Hematopoietic multipotent progenitor cell (in vitro differentiated cells): ENCODE measurements around the gene PPM1H. TPM values are rescaled to one million over a fixed set of nuclear protein-coding genes. Genes with fewer than 3 reads are reported as not detected.
"Not testable (repeated sequence)": the region's sequence is repeated elsewhere in the genome, so short reads cannot be mapped to it uniquely, and the experiment has no call there.

Experiments used
- DNase-seq, 3 donors: peaks; one replicate each; pipeline ENCODE4 v3.0.0-alpha.2; 2011 to 2015; ENCODE audit warnings: low read depth in 2 of 3, low spot score in 2 of 3
- total RNA-seq: library from RNA; depleted of rRNA; stranded (reverse); fragments of >200 nt; gene quantifications from one replicate; pipeline ENCODE4 v1.2.3, GENCODE V29; 2012

Gene PPM1H
- total RNA-seq, 1 donor, result 15.1 TPM

DNA sequence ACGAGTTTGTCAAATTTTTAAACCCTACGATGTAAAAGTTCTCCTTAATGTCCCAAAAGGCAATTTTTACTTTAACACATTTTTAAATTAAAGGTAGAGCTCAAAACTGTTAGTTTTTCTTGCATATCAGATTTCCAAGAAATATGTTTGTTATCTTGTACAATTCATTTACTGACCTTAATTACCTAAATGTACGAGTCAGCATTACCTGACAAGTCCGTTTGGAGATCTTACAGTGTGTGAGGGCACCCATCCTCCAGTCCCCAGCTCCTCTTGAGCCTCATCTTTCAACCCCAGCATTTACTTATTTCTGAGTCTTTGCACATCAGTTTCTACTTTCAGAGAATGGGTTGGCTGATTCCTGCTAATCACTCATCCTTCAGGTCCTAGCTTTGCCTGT lies 23.7 kb downstream of the PPM1H start:
- DNase-seq, result no peak

DNA sequence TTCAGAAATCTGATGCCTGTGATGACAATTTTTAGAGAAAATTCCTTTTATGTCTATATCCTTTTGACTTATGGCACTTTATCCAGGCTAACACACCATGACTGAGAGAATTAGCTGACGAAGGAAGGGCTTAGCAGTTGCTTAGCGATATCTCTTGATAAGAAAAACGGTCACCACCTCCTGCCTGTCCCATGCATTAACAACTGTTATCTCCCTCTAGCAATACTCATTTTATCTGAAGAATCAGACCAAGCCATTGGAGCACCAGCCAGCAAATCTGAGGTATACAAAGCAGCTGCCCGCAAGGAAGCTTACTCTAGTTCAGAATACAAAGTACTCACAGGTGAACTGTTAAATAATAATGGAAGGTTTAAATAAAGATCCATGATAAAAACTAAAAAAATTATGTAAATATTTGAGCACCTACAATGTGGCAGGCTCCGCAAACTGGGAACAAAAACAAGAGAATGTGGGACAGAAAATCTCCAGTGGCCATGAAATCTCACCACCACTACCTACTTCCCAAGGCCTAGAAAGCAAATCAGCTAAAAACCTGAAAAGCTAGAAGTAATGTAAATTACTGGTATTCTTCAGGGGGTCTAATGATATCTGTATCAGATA lies 24.3 kb downstream of the PPM1H start:
- peak in 1 of 3 donors; percentile 71 for DNase-seq

- no peak for DNase-seq
These were observed 25.6 kb downstream of the PPM1H start for GRCh38 chr12:62909340-62909739.

DNA sequence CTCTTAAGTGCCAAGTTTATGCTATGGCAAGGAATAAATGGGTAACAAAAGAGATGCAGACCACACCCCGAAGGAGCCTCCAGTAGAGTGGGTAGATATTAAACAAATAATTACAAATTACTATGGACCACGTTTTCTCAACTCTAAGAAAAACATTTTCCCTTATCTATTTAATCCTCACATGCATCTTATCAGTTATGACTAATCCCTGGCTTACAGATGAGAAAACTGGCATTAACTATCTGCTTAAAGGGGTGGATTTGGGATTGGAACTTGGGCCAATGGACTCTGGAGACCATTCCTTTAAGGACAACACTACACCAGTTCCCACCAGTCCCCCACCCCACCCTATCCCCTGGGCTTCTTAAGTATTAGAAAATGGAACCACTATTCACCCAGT lies 26.3 kb downstream of the PPM1H start:
- DNase-seq, result no peak

DNA sequence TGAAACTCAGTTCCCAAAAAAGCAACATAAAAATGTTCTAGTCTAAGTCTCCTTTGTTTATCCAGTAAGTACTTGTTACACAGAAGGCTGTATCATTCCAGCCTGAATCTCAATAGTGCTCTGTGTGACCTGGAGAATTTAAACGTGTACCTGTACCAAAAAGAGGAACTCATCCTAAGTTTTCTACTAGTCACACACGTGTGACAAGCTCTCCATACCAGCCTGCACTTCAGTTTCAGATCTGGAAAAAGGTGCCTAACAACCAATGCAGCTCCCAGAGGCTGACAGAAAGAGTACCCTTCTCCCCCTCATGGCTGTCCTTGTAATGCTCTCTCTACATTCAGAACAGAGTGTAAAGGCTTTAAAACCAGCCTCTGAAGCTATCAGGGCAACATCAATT lies 27.4 kb downstream of the PPM1H start:
- DNase-seq, result no peak

GRCh38 chr12:62907078-62907477 lies 27.9 kb downstream of the PPM1H start:
- DNase-seq, result no peak

- DNase-seq, result peak in 2 of 3 donors; percentile 28 to 72
These were observed 31.8 kb downstream of the PPM1H start for GRCh38 chr12:62903151-62903550.

DNA sequence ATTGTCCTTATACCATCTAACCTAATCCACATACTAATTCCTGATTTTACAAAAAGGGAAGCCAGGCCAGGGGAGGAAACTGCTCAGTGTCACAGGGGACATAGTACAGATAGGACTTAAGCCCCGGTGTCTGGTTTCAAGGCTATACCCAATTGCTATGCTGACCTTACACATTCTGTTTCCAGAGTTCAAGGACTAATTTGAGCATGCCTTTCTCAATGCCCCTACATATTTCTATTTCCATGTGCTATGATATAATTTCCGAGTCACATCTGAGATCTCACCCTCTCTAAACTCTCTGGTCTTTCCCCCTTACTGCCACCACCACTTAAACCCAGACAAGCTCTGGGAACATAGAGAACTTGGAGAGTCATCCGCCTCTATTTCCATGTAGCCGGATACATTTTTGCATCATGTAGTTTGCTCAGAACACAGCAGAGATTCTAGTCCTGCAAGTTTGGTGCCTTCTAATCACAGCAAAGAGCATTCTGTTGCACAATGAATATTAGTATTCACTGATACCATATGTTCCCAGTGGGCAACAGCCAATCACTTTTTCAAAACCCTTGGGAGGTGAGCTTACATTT lies 34.2 kb downstream of the PPM1H start:
- DNase-seq, result no peak

DNA sequence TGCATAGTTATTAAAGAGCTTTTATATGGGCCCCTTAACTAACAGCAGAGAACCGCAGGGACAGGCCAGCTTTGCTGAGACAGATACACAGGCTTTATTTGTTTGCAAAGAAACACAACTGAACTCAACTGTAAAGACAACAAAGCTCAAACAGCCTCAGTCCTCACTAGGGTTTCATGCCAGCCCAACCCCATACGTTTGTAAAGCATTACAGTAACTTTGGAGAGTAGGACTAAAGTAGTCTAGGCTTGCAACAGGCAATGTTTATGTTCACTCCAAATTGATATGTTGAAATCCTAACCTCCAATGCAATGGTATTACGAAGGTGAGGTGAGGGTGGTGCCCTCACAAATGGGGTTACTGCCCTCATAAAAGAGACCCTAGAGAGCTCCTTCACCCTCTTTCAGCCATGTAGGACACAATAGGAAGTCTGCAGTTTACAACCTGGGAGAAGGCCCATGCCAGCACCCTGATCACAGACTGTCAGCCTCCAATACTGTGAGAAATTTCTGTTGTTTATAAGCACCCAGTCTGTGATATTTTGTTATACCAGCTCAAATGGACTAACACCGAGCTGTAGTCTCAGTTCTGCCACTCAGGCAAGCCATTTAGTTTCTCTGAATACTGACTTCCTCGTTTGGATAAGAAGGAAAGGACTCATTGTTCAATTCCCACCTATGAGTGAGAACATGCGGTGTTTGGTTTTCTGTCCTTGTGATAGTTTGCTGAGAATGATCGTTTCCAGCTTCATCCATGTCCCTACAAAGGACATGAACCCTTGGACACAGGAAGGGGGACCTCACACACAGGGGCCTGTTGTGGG lies 35.2 kb downstream of the PPM1H start:
- DNase-seq, result no peak

- DNase-seq, result peak in 2 of 3 donors; percentile 31 to 47
These were observed 36.4 kb downstream of the PPM1H start for GRCh38 chr12:62898526-62898925.

- DNase-seq, result no peak
These were observed 39.5 kb downstream of the PPM1H start for GRCh38 chr12:62895351-62895877.

DNA sequence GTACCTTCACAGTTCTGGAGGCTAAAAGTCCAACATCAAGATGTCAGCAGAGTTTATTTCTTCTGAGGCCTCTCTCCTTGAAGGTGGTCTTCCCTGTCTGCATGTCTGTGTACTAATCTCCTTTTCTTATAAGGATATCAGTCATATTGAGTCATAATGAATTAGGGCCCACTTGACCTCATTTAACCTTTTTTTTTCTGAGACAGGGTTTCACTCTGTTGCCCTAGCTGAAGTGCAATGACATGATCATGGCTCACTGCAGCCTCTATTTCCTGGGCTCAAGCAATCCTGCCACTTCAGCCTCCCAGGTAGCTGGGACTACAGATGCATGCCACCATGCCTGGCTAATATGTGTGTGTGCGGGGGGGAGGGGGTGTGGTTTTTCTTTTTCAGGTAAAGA lies 41.7 kb downstream of the PPM1H start:
- no peak for DNase-seq

DNA sequence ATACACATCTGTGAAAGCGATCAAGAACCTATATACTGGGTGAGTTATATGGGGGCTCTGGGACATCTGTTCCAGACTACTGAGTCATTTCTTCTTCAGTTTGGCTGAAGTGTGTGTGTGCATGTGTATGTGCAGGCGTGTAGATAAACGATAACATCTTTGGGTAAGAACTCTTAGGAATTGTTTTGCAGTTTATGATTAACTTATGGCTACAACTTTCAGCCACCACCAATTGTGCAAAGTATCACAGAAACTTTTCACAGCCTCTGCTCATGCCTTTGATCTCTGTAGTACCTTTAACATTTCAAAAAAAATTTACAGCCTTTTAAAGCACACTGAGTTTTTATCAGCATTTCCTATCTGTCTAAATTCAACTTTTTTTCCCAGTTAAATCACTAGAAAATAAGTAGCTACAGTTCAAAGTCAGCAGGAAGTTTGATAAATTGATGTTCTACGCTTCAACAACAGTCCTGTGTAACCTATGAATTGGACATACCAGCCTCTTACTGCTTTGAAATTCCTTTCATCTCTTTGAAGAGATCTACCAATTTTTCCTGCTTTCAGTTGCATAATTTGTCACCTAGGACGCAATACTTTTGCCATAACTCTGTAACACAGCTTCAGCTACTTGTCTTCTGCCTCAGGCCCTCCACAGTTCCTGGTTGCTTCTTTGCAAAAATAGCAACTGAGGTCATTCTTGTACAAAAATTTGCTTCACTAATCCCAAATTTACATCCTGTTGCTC lies 43.0 kb downstream of the PPM1H start:
- DNase-seq, result no peak

- no peak for DNase-seq
These were observed 46.4 kb downstream of the PPM1H start for GRCh38 chr12:62888454-62889110.

DNA sequence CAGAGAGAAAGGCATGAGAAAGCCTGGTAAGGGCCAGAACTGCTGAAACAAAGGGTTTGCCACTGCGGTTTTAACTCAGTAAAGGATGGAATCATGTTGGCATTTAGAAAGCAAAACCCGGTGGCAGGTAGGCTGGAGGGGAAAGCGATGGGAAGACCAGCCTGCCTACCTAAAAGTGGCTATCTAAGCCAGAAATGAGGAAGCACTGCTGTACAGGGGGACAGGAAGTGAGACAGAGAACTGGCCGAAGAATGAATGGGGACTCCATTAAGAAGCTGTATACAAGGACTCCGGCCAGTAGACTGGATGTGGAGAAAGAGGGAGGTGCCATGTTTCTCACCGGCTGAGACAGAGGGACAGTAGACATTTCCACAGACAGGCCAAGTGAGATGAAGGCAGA lies 48.2 kb downstream of the PPM1H start:
- no peak for DNase-seq

- no peak for DNase-seq
These were observed 49.7 kb downstream of the PPM1H start for GRCh38 chr12:62885242-62885641.

DNA sequence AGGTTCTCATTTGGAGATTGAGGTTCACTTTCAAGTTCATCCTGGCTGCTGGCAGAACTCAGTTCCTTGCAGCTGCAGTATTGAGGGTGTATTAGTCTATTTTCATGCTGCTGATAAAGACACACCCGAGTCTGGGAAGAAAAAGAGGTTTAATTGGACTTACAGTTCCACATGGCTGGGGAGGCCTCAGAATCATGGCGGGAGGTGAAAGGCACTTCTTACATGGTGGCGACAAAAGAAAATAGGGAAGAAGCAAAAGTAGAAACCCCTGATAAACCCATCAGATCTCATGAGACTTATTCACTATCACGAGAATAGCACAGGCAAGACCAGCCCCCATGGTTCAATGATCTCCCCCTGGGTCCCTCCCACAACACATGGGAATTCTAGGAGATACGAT lies 50.1 kb downstream of the PPM1H start:
- DNase-seq, result not testable (repeated sequence)

- no peak for DNase-seq
These were observed 52.3 kb downstream of the PPM1H start for GRCh38 chr12:62882696-62883095.

- DNase-seq, result no peak
These were observed 52.8 kb downstream of the PPM1H start for GRCh38 chr12:62882140-62882539.

GRCh38 chr12:62879691-62880090 lies 55.3 kb downstream of the PPM1H start:
- no peak for DNase-seq
